Measurements from ENCODE around the gene CTNNBIP1. TPM values are rescaled to one million over a fixed set of nuclear protein-coding genes. Genes with fewer than 3 reads are reported as not detected.

The CTNNBIP1 gene
- total RNA-seq, 1 experiment from 2014 or later = 14.6 TPM

GRCh38 chr1:9801909-9802308 lies 108.2 kb downstream of the CTNNBIP1 start:
- CTCF ChIA-PET = no interaction called here
- POLR2A ChIA-PET (ENCODE audit: low non-redundant PET) = interaction anchor here (0.6 kb wide), 1 partner anchor 21 kb away, joined by 4 read pairs; no protein-coding TSS in a partner anchor
- intact Hi-C loops (cut with micrococcal nuclease; ENCODE audit: unreplicated experiment) = no loop called here
- H3K27ac ChIP-seq (ENCODE audit: low read depth, low read length, poor library complexity, severe bottlenecking) = no peak overlapping the region
- no peak overlapping the region for H3K4me3 ChIP-seq (ENCODE audit: low read depth, low read length, poor library complexity, severe bottlenecking)
- H3K36me3 ChIP-seq (ENCODE audit: insufficient read depth, low read length, poor library complexity, severe bottlenecking) = no peaks in the 10 kb centered on the region
- no TSS peak for BruUV-seq (replicated peaks)
- H3K4me1 ChIP-seq (ENCODE audit: insufficient read depth, low read length, poor library complexity, severe bottlenecking) = peaks cover 25% of the 10 kb centered on the region
- H3K9me3 ChIP-seq (ENCODE audit: low read depth, low read length, poor library complexity, severe bottlenecking) = no peaks in the 10 kb centered on the region
- no peaks in the 10 kb centered on the region for H3K27me3 ChIP-seq (replicated peaks; ENCODE audit: insufficient read depth, low read depth, low read length, poor library complexity)
- TF ChIP-seq CTCF (conservative IDR thresholded peaks at IDR 0.05; ENCODE audit: low read depth, low read length) = no peak
- no peak for TF ChIP-seq EZH2 (IDR thresholded peaks at IDR 0.05; ENCODE audit: borderline replicate concordance, low read depth, low read length, poor library complexity, severe bottlenecking)
- DNase-seq (ENCODE audit: low spot score) = no peak

Other genes with a start within 250 kb of the CTNNBIP1 start
- 77.4 and 85.3 TPM in 2 replicates for gene CLSTN1, start 86.3 kb downstream of the CTNNBIP1 start, total RNA-seq (2021)
- 53.7 and 56.5 TPM in 2 replicates for gene LZIC, start 33.1 kb upstream of the CTNNBIP1 start, total RNA-seq (2021)
- 4.3 and 4.5 TPM in 2 replicates for gene NMNAT1, start 33.2 kb upstream of the CTNNBIP1 start, total RNA-seq (2021)
- gene RBP7, start 87.0 kb upstream of the CTNNBIP1 start, total RNA-seq (2021) = 1.6 TPM in 1 of 2 replicates, not detected in the other
- 58.0 and 59.4 TPM in 2 replicates for gene UBE4B, start 122.7 kb upstream of the CTNNBIP1 start, total RNA-seq (2021)

Data from A673 (cell line).